BJ (cell line): ENCODE data around the gene MAU2. TPM values are rescaled to one million over a fixed set of nuclear protein-coding genes. Genes with fewer than 3 reads are reported as not detected.

Experiments used
- CTCF ChIA-PET: fragments of 350-600 bp; formaldehyde crosslinking; extraction: SDS; loops from one replicate; lab custom pipeline; 2021; ENCODE audit warnings: antibody characterized with exemption, inconsistent platforms; lab: Yijun Ruan, JAX
- POLR2A ChIA-PET: fragments of 300-600 bp; sonication (Branson Sonifier 250); formaldehyde crosslinking; extraction: SDS; loops from one replicate; lab custom pipeline; 2021; ENCODE audit warnings: antibody characterized with exemption; lab: Charles Lee
- DNase-seq: peaks from one replicate; pipeline ENCODE4 v3.0.0-alpha.2; 2011; ENCODE audit warnings: low read depth
- H3K27me3 ChIP-seq: 2 replicates; pipeline ENCODE4 v1.6.0; 2011; ENCODE audit warnings: low read length; ENCODE audit not compliant: control insufficient read depth, insufficient read depth
- H3K36me3 ChIP-seq: 2 replicates; pipeline ENCODE4 v1.5.1; 2011; ENCODE audit warnings: low read length; ENCODE audit not compliant: control insufficient read depth, insufficient read depth
- H3K4me3 ChIP-seq: 2 replicates; pipeline ENCODE4 v1.5.1; 2011; ENCODE audit warnings: low read depth, mild to moderate bottlenecking, control low read depth, low read length
- CTCF ChIP-seq: IDR thresholded peaks from 2 replicates; pipeline ENCODE4 v1.5.1; 2011; ENCODE audit warnings: low read depth, mild to moderate bottlenecking, control low read depth, inconsistent platforms, low read length, moderate library complexity; ENCODE audit not compliant: insufficient read depth
- polyA plus RNA-seq: library from polyadenylated mRNA; depleted of rRNA; stranded (reverse); fragments of >200 nt; gene quantifications from 2 replicates; pipeline ENCODE4 v1.2.3, GENCODE V29; 2011

MAU2 gene
- polyA plus RNA-seq, 1 experiment = 25.9 TPM

DNA sequence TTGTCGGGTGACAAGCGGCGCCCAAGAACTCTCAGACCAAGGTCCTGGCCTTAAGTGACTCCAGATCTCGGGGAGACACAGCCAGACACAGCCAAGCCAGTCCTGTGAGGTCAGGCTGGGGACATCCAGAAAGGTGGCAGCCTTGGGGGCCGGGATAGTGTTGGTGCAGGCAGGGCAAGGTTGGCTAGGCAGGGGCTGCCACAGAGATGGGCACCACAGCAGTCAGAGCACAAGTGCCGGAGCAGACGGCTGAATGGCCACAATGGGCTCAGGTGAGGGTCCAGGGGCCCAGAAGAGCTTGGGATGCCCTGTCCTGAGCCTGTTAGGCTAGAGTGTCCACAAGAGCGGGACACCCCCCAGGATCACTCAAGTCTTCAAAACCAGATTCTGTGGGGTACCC, 32.2 kb downstream of the MAU2 start:
- CTCF ChIA-PET = interaction anchor here (0.9 to 4.9 kb wide), 4 partner anchors 10 to 142 kb away, joined by 4 to 29 read pairs (median 11); no protein-coding TSS in a partner anchor
- TF ChIP-seq CTCF = no peak
- Histone ChIP-seq H3K36me3 (peaks cover 57% of the 10 kb centered on the region), H3K27me3 (no peaks in the 10 kb centered on the region), H3K4me3 (no peak overlapping the region)
- POLR2A ChIA-PET = no interaction called here
- no peak for DNase-seq

DNA sequence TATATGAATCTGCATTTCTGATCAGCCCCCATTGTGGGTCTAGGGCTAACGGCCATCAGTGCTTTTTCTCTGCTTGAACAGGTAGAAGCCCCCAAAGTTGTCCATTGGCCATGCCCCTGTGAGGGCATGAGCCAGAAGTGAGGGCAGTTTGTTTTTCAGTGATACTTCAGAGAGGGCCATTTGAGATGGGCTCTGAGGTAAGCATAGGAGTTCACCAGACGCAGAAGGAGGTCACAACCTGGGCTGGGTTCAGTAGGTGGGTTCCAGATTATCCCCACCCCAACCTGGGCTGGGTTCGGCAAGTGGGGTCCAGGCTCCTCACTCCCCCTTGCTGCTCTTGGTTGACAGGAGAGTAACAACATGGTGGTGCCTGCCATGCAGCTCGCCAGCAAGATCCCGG, 33.4 kb downstream of the MAU2 start:
- no peaks in the 10 kb centered on the region for H3K27me3 ChIP-seq
- H3K4me3 ChIP-seq = no peak overlapping the region
- POLR2A ChIA-PET = no interaction called here
- DNase-seq = no peak
- peaks cover 52% of the 10 kb centered on the region for H3K36me3 ChIP-seq
- no peak for TF ChIP-seq CTCF
- CTCF ChIA-PET = interaction anchor here (3.1 to 4.9 kb wide), 3 partner anchors 9 to 136 kb away, joined by 8 to 29 read pairs (median 14); no protein-coding TSS in a partner anchor

DNA sequence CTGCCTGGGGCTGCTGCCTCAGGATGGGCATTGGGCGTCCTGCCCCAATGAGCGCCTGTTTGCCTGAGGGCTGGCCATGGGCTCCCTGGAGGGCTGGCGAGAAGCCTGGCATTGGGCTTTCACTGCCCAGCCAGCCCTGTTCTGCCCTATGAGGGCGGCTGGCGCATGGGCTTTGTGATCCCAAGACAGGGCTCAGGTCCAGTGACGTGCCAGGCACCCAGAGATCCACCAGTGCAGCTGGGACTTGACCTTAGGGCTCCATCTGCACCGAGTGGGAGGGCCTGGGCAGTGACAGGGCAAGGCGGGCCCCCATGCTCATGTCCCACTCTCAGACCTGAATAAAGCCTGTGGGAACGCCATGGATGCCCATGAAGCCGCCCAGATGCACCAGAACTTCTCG, 34.3 kb downstream of the MAU2 start:
- DNase-seq = no peak
- ChIA-PET CTCF (interaction anchor here (3.1 kb wide), 2 partner anchors 8 to 135 kb away, joined by 8 to 14 read pairs; no protein-coding TSS in a partner anchor), POLR2A (no interaction called here)
- TF ChIP-seq CTCF = no peak
- Histone ChIP-seq H3K4me3 (no peak overlapping the region), H3K27me3 (no peaks in the 10 kb centered on the region), H3K36me3 (peaks cover 45% of the 10 kb centered on the region)

DNA sequence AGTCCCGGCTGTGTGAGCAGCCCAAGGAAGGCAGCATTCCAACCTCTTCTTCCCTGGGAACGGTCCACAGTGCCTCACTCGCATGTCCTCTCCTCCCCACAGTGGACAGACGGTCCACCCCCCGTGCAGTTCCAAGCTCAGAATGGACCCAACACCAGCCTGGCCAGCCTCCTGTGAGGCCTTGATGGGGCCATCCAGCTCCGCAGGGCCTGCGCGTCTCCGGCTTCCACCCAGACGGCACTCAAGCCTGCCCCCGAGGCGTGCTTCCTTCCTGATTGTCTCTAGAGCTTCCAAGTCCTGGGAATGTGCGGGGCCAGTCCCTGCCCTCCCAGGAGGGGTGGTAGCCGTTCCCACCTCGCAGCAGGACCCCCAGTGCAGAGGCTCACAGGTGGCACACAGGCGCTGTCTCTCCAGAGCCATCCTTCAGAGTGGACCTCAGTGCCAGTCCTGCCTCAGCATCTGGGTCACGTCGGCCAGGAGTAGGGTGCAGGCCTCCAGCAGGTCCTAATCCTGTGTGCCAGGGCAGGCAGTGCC, 35.0 kb downstream of the MAU2 start:
- no peak for DNase-seq
- POLR2A ChIA-PET = no interaction called here
- CTCF ChIA-PET = interaction anchor here (2.6 to 3.1 kb wide), 2 partner anchors 11 to 134 kb away, joined by 8 to 9 read pairs; no protein-coding TSS in a partner anchor
- no peak for TF ChIP-seq CTCF
- H3K27me3 ChIP-seq = no peaks in the 10 kb centered on the region
- peaks cover 45% of the 10 kb centered on the region for H3K36me3 ChIP-seq
- no peak overlapping the region for H3K4me3 ChIP-seq

DNA sequence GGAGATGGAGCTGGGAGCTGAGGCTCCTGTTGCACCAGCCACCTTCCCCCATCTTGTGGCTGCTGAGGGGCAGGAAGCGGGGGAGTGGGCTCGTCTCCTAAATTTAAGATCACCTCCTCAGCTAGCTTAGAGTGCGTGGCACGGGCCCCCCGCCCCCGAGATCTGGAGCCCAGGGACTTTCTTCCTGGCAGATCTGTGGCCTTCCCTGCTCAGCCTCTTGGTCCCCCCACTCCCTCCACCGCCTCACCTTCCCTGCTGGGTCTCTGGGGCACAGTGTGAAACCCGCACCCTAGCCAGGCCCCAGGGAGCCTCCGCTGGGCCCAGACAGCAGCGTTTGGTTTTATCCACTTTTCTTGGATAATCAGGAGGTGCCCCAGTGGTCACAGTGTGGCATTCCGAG, 35.9 kb downstream of the MAU2 start:
- ChIA-PET CTCF (interaction anchor here (2.6 kb wide), 1 partner anchor 10 kb away, joined by 9 read pairs; no protein-coding TSS in a partner anchor), POLR2A (no interaction called here)
- Histone ChIP-seq H3K4me3 (no peak overlapping the region), H3K36me3 (peaks cover 42% of the 10 kb centered on the region), H3K27me3 (no peaks in the 10 kb centered on the region)
- no peak for DNase-seq
- no peak for TF ChIP-seq CTCF
